GM12878 (cell line): ENCODE measurements around the gene SIDT2. TPM values are rescaled to one million over a fixed set of nuclear protein-coding genes. Genes with fewer than 3 reads are reported as not detected.
"Not testable (repeated sequence)": the region's sequence is repeated elsewhere in the genome, so short reads cannot be mapped to it uniquely, and the experiment has no call there.

Source experiments
- ATAC-seq: fragments of 200-7000 bp; cut with Tn5 transposase; 3 replicates; pipeline ENCODE4 v1.9.1; 2020; ENCODE audit warnings: mild to moderate bottlenecking, moderate library complexity
- BruUV-seq: library from RNA; stranded (reverse); fragments of 400-500 nt; replicated peaks from 2 replicates; lab custom pipeline; 2021; lab: Mats Ljungman, UMichigan
- CTCF ChIA-PET: fragments of 300-600 bp; sonication (Branson Sonifier 250); formaldehyde crosslinking; extraction: SDS; loops from one replicate; lab custom pipeline; 2021; ENCODE audit warnings: inconsistent platforms; lab: Yijun Ruan, JAX
- POLR2A ChIA-PET: fragments of 350-600 bp; formaldehyde crosslinking; extraction: SDS; loops from one replicate; lab custom pipeline; 2021; ENCODE audit warnings: inconsistent platforms; lab: Charles Lee
- RAD21 ChIA-PET: fragments of 300-600 bp; sonication (Branson Sonifier 250); formaldehyde crosslinking; loops from one replicate; lab custom pipeline; 2023; ENCODE audit warnings: antibody characterized with exemption; ENCODE audit not compliant: unreplicated experiment; lab: Charles Lee
- SMC1A ChIA-PET: fragments of 300-600 bp; sonication (Branson Sonifier 250); formaldehyde crosslinking; loops from one replicate; lab custom pipeline; 2023; ENCODE audit not compliant: unreplicated experiment, uncharacterized antibody; lab: Charles Lee
- DNase-seq: peaks from one replicate; pipeline ENCODE4 v3.0.0-alpha.2; 2011; ENCODE audit warnings: low read depth, low spot score
- FAIRE-seq: peaks from 3 replicates; lab custom pipeline; 2011; peaks lifted over from hg19 to GRCh38; lab: Jason Lieb, UNC
- H2AFZ ChIP-seq: 2 replicates; pipeline ENCODE4 v1.6.0; 2011; ENCODE audit warnings: low read depth, low read length, control low read depth; ENCODE audit not compliant: control insufficient read depth
- H3K27ac ChIP-seq: 2 replicates; pipeline ENCODE4 v1.5.1; 2011; ENCODE audit warnings: control low read depth; ENCODE audit not compliant: control insufficient read depth, insufficient read depth
- H3K27me3 ChIP-seq, 2 experiments: replicated peaks in 1 of 2; 2 replicates each; pipeline versions ENCODE4 v1.6.0 to v1.6.1; 2011; ENCODE audit warnings: low read length in 1 of 2; ENCODE audit not compliant: control insufficient read depth in 2 of 2, insufficient read depth in 2 of 2
- H3K36me3 ChIP-seq, 2 experiments: 2 replicates each; pipeline ENCODE4 v1.5.1; 2011; ENCODE audit warnings: low read length in 1 of 2; ENCODE audit not compliant: control insufficient read depth in 2 of 2, insufficient read depth in 2 of 2
- H3K4me1 ChIP-seq: 2 replicates; pipeline ENCODE4 v1.6.1; 2011; ENCODE audit warnings: mild to moderate bottlenecking, low read length, moderate library complexity, mixed read lengths; ENCODE audit not compliant: control insufficient read depth, insufficient read depth
- H3K4me2 ChIP-seq: 2 replicates; pipeline ENCODE4 v1.6.0; 2011; ENCODE audit warnings: control low read depth; ENCODE audit not compliant: control insufficient read depth, insufficient read depth
- H3K4me3 ChIP-seq: fragments of 200-600 bp; sonication (generic); 2 replicates; pipeline ENCODE4 v1.5.1; 2016
- H3K79me2 ChIP-seq: 2 replicates; pipeline ENCODE4 v1.6.0; 2011; ENCODE audit warnings: low read length; ENCODE audit not compliant: control insufficient read depth, insufficient read depth
- H3K9ac ChIP-seq: 2 replicates; pipeline ENCODE4 v1.8.0; 2011; ENCODE audit warnings: low read length, control low read depth, mixed read lengths; ENCODE audit not compliant: control insufficient read depth, insufficient read depth
- H3K9me3 ChIP-seq: replicated peaks from 3 replicates; pipeline ENCODE4 v1.5.1; 2011; ENCODE audit warnings: mild to moderate bottlenecking, low read length; ENCODE audit not compliant: control insufficient read depth, insufficient read depth
- H4K20me1 ChIP-seq: 2 replicates; pipeline ENCODE4 v1.6.0; 2011; ENCODE audit not compliant: control insufficient read depth, insufficient read depth
- ASH2L ChIP-seq: fragments of 300-600, 200-600 bp; sonication (generic); IDR thresholded peaks from 2 replicates; pipeline ENCODE4 v1.6.1; 2017; ENCODE audit warnings: low read depth, mild to moderate bottlenecking, borderline replicate concordance
- CHD2 ChIP-seq: IDR thresholded peaks from 2 replicates; pipeline ENCODE4 v1.6.1; 2011; ENCODE audit warnings: low read depth, low read length, improper control_type of control experiment, borderline replicate concordance
- CREM ChIP-seq: IDR thresholded peaks from 2 replicates; pipeline ENCODE4 v1.6.1; 2014; ENCODE audit warnings: antibody characterized with exemption, low read depth
- ETV6 ChIP-seq, 2 experiments: fragments of 450-650 bp in 1 of 2; IDR thresholded peaks in 1 of 2; conservative IDR thresholded peaks in 1 of 2; 2 replicates each; pipeline ENCODE4 v1.6.1; 2014; ENCODE audit warnings: antibody characterized with exemption in 1 of 2, borderline replicate concordance in 1 of 2, low read depth in 1 of 2, mild to moderate bottlenecking in 1 of 2, moderate library complexity in 1 of 2
- KLF5 ChIP-seq: fragments of 450-650 bp; IDR thresholded peaks from 2 replicates; pipeline ENCODE4 v1.6.1; 2014; ENCODE audit warnings: mild to moderate bottlenecking; ENCODE audit not compliant: partially characterized antibody
- MEF2B ChIP-seq: fragments of 450-650 bp; IDR thresholded peaks from 2 replicates; pipeline ENCODE4 v1.6.1; 2018; ENCODE audit warnings: mild to moderate bottlenecking, moderate library complexity; ENCODE audit not compliant: partially characterized antibody, poor library complexity, severe bottlenecking
- NR2F1 ChIP-seq: fragments of 450-650 bp; conservative IDR thresholded peaks from 2 replicates; pipeline ENCODE4 v1.6.1; 2017; ENCODE audit warnings: mild to moderate bottlenecking
- SREBF1 ChIP-seq: IDR thresholded peaks from 2 replicates; pipeline ENCODE4 v1.6.1; 2012; ENCODE audit warnings: mild to moderate bottlenecking, low read length
- WGBS: methylation state at CpG from one replicate; pipeline ENCODE4 v1.1.6; 2016; ENCODE audit warnings: low lambda C conversion rate; ENCODE audit not compliant: insufficient replicate concordance, insufficient coverage; ENCODE audit errors: missing lambda C conversion rate; 5-methylcytosine and 5-hydroxymethylcytosine counted together
- in situ Hi-C: fragments of 300-500 bp; cut with MboI; formaldehyde crosslinking; loops from 9 replicates; pipeline ENCODE4 v1.14.3; 2018; ENCODE audit warnings: mixed read lengths
- intact Hi-C: fragments of 100-400 bp; cut with micrococcal nuclease; formaldehyde crosslinking; loops from one replicate; pipeline ENCODE4 v1.14.2; 2022; ENCODE audit not compliant: unreplicated experiment
- polyA plus RNA-seq, 11 experiments: library from polyadenylated mRNA; depleted of rRNA in 4 of 11; unstranded in 6 of 11; stranded (reverse) in 5 of 11; fragments of >200 nt; fragmentation: Nextera tagmentation in 4 of 11; fragmentation: Illumina TruSeq in 1 of 11; extraction: Ambion mirVana in 4 of 11; extraction: Trizol in 1 of 11; gene quantifications; 1 replicate in 1 of 11; 2 replicates in 10 of 11; pipeline versions ENCODE4 v1.2.1 to v1.2.3, GENCODE V29; 2011 to 2016; ENCODE audit warnings: inconsistent platforms in 2 of 11, missing spikeins in 2 of 11, low read depth in 1 of 11
- total RNA-seq, 4 experiments: library from RNA; depleted of rRNA in 3 of 4; stranded (reverse); fragments of >200 nt in 3 of 4; fragmentation: Illumina TruSeq in 1 of 4; extraction: Trizol in 1 of 4; gene quantifications; 2 replicates each; pipeline versions ENCODE4 v1.2.1 to v1.2.3, GENCODE V29; 2013 to 2021
- TF ChIP-seq, protein P1 (sequence below): IDR thresholded peaks from 2 replicates; pipeline ENCODE4 v1.6.1; 2011; ENCODE audit warnings: mild to moderate bottlenecking, low read depth, low read length, moderate library complexity; ENCODE audit not compliant: insufficient replicate concordance
- TF ChIP-seq, protein P2 (sequence below): fragments of 450-650 bp; IDR thresholded peaks from 2 replicates; pipeline ENCODE4 v1.6.1; 2017; ENCODE audit warnings: low read depth, mild to moderate bottlenecking, moderate library complexity

Gene SIDT2
- total and polyA plus RNA-seq, 10 of the 15 experiments (the other 5 are each of a cell fraction or from before 2014, with no cell fraction given): 4.9 to 23.9 (median 10.3) TPM

- TF ChIP-seq, protein P1, sequence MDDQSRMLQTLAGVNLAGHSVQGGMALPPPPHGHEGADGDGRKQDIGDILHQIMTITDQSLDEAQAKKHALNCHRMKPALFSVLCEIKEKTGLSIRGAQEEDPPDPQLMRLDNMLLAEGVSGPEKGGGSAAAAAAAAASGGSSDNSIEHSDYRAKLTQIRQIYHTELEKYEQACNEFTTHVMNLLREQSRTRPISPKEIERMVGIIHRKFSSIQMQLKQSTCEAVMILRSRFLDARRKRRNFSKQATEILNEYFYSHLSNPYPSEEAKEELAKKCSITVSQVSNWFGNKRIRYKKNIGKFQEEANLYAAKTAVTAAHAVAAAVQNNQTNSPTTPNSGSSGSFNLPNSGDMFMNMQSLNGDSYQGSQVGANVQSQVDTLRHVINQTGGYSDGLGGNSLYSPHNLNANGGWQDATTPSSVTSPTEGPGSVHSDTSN: no peak
- TF ChIP-seq NR2F1 (0 out of 2 replicates have a peak, but pooled peaks have one; percentile 19), ETV6 (conservative IDR thresholded peaks at IDR 0.05 in 1 of 2, IDR thresholded peaks at IDR 0.05 in 1 of 2; ENCODE audit: borderline replicate concordance in 1 of 2, low read depth in 1 of 2) (no peak), KLF5 (peak; percentile 84), CHD2 (no peak), CREM (peak; percentile 88), ASH2L (no peak), MEF2B (no peak), SREBF1 (no peak)
- TF ChIP-seq, protein P2, sequence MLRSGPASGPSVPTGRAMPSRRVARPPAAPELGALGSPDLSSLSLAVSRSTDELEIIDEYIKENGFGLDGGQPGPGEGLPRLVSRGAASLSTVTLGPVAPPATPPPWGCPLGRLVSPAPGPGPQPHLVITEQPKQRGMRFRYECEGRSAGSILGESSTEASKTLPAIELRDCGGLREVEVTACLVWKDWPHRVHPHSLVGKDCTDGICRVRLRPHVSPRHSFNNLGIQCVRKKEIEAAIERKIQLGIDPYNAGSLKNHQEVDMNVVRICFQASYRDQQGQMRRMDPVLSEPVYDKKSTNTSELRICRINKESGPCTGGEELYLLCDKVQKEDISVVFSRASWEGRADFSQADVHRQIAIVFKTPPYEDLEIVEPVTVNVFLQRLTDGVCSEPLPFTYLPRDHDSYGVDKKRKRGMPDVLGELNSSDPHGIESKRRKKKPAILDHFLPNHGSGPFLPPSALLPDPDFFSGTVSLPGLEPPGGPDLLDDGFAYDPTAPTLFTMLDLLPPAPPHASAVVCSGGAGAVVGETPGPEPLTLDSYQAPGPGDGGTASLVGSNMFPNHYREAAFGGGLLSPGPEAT: peak; percentile 99
Measured at GRCh38 chr11:117178210-117179034, at the start of gene SIDT2 (continued).

GRCh38 chr11:117130396-117130795, 48.1 kb upstream of the SIDT2 start:
- RAD21 ChIA-PET, H3K79me2 ChIP-seq, DNase-seq, H3K27me3 ChIP-seq, H3K4me3 ChIP-seq, SMC1A ChIA-PET, BruUV-seq, H3K4me2 ChIP-seq, ATAC-seq, H3K9ac ChIP-seq, H3K36me3 ChIP-seq, H3K9me3 ChIP-seq, H4K20me1 ChIP-seq, H3K27ac ChIP-seq, CTCF ChIA-PET, H2AFZ ChIP-seq, H3K4me1 ChIP-seq, FAIRE-seq: not testable (repeated sequence)
- in situ Hi-C loops (loop anchor here (5.0 kb wide), 1 partner anchor 77 kb away; no protein-coding TSS in a partner anchor), intact Hi-C loops (loop anchor here (5.0 kb wide), 1 partner anchor 77 kb away; no protein-coding TSS in a partner anchor)
- 66% methylated on average over 7 of the region's 7 CpGs for WGBS
- POLR2A ChIA-PET: interaction anchor here (0.7 kb wide), 1 partner anchor 229 kb away, joined by 5 read pairs; no protein-coding TSS in a partner anchor
